Activated CD4-positive, alpha-beta T cell treated with anti-CD3 and anti-CD28 coated beads, Interleukin-2, amount 10 ng/mL, durations not matched to agents 24 days and 14 days (primary cell): ENCODE measurements around the gene ANKRD16. TPM values are rescaled to one million over a fixed set of nuclear protein-coding genes. Genes with fewer than 3 reads are reported as not detected.

Experiments used
- DNase-seq: peaks from one replicate; pipeline ENCODE4 v3.0.0; 2022
- H3K27ac Mint-ChIP-seq: one replicate; pipeline ENCODE4 v1.8.0; 2022; ENCODE audit warnings: mild to moderate bottlenecking, mixed read lengths
- H3K27me3 Mint-ChIP-seq: one replicate; pipeline ENCODE4 v1.8.0; 2022; ENCODE audit warnings: mixed read lengths
- H3K36me3 Mint-ChIP-seq: one replicate; pipeline ENCODE4 v1.8.0; 2022; ENCODE audit warnings: low read depth, mild to moderate bottlenecking, mixed read lengths
- H3K4me1 Mint-ChIP-seq: one replicate; pipeline ENCODE4 v1.8.0; 2021; ENCODE audit warnings: mixed read lengths
- H3K4me3 Mint-ChIP-seq: one replicate; pipeline ENCODE4 v1.8.0; 2022; ENCODE audit warnings: mild to moderate bottlenecking, moderate library complexity, mixed read lengths
- H3K9me3 Mint-ChIP-seq: one replicate; pipeline ENCODE4 v1.8.0; 2021; ENCODE audit warnings: mixed read lengths
- intact Hi-C: fragments of 100-400 bp; cut with micrococcal nuclease; formaldehyde crosslinking; loops from one replicate; pipeline ENCODE4 v1.15.1; 2023
- total RNA-seq: library from RNA; stranded (reverse); gene quantifications from 2 replicates; pipeline ENCODE4 v1.2.3, GENCODE V29; 2022

Gene ANKRD16
- total RNA-seq, 1 donor from 2014 or later = 12.2 TPM

GRCh38 chr10:5812283-5813090 lies 77.2 kb downstream of the ANKRD16 start:
- H3K9me3 Mint-ChIP-seq = peaks cover 3% of the 10 kb centered on the region
- H3K36me3 Mint-ChIP-seq = peaks cover 40% of the 10 kb centered on the region
- H3K4me3 Mint-ChIP-seq = peak overlapping the region; percentile 93
- intact Hi-C loops = loop anchor here (1.0 to 5.0 kb wide), 5 partner anchors 30 to 235 kb away; partner anchors contain the start of genes FBH1 and TASOR2
- peaks cover 57% of the 10 kb centered on the region for H3K4me1 Mint-ChIP-seq
- H3K27me3 Mint-ChIP-seq = no peaks in the 10 kb centered on the region
- DNase-seq = peak; percentile 87
- peak overlapping the region; percentile 95 for H3K27ac Mint-ChIP-seq

Other genes with a start within 250 kb of the ANKRD16 start
- 13.5 and 14.5 TPM in 2 replicates for gene ASB13, start 223.3 kb downstream of the ANKRD16 start, total RNA-seq
- 78.2 and 92.3 TPM in 2 replicates for gene TASOR2, start 205.1 kb downstream of the ANKRD16 start, total RNA-seq
- gene GDI2, start 76.5 kb downstream of the ANKRD16 start, total RNA-seq = 305 and 307 TPM in 2 replicates
- 58.4 and 62.9 TPM in 2 replicates for gene FBH1, start 350 bp upstream of the ANKRD16 start, total RNA-seq
- 24.4 and 25.5 TPM in 2 replicates for gene IL15RA, start 87.7 kb upstream of the ANKRD16 start, total RNA-seq
- gene IL2RA, start 172.5 kb upstream of the ANKRD16 start, total RNA-seq = 965 and 989 TPM in 2 replicates
- 258 and 262 TPM in 2 replicates for gene RBM17, start 199.1 kb upstream of the ANKRD16 start, total RNA-seq